ENCODE data around the gene RBMX.

- TF ChIP-seq CTCF (IDR thresholded peaks at IDR 0.05; ENCODE audit: insufficient read depth, low read length, poor library complexity, severe bottlenecking) (no peak), EZH2phosphoT487 (conservative IDR thresholded peaks at IDR 0.05; ENCODE audit: low read length) (no peak)
Observed at GRCh38 chrX:136829413-136829812, 51.1 kb downstream of the RBMX start.
